NCI-H524 treated with DMSO at 0.1 percent for 48 hours (cell line): ENCODE data around the gene RAMP1.

ENCODE experiments used
- DNase-seq: peaks from one replicate; lab custom pipeline; 2025; lab: John Stamatoyannopoulos, UW

Gene RAMP1

GRCh38 chr2:237876951-237877491 is 17.6 kb downstream of the RAMP1 start:
- DNase-seq = no peak

- DNase-seq = no peak
Observed at GRCh38 chr2:237877576-237878307, 18.3 kb downstream of the RAMP1 start.

GRCh38 chr2:237878321-237879057 is 19.1 kb downstream of the RAMP1 start:
- no peak for DNase-seq

GRCh38 chr2:237879058-237879430 is 19.6 kb downstream of the RAMP1 start:
- no peak for DNase-seq

GRCh38 chr2:237879991-237880560 is 20.7 kb downstream of the RAMP1 start:
- DNase-seq = no peak

GRCh38 chr2:237882510-237883481 is 23.4 kb downstream of the RAMP1 start:
- DNase-seq = no peak

- DNase-seq = no peak
Observed at GRCh38 chr2:237883951-237884446, 24.6 kb downstream of the RAMP1 start.

GRCh38 chr2:237884681-237885080 is 25.3 kb downstream of the RAMP1 start:
- no peak for DNase-seq

- DNase-seq = no peak
Observed at GRCh38 chr2:237885111-237885930, 25.9 kb downstream of the RAMP1 start.

GRCh38 chr2:237885931-237886684 is 26.7 kb downstream of the RAMP1 start:
- no peak for DNase-seq

GRCh38 chr2:237886685-237887481 is 27.5 kb downstream of the RAMP1 start:
- no peak for DNase-seq

GRCh38 chr2:237888389-237888788 is 29.0 kb downstream of the RAMP1 start:
- DNase-seq = no peak

- no peak for DNase-seq
Observed at GRCh38 chr2:237889016-237889415, 29.6 kb downstream of the RAMP1 start.

- no peak for DNase-seq
Observed at GRCh38 chr2:237889811-237890210, 30.4 kb downstream of the RAMP1 start.

GRCh38 chr2:237892478-237892877 is 33.1 kb downstream of the RAMP1 start:
- DNase-seq = no peak

- no peak for DNase-seq
Observed at GRCh38 chr2:237892984-237893595, 33.7 kb downstream of the RAMP1 start.

GRCh38 chr2:237894396-237894979 is 35.1 kb downstream of the RAMP1 start:
- DNase-seq = no peak

GRCh38 chr2:237894986-237895543 is 35.6 kb downstream of the RAMP1 start:
- DNase-seq = no peak
